IMR-90 (cell line): ENCODE data around the gene PINLYP. TPM values are rescaled to one million over a fixed set of nuclear protein-coding genes. Genes with fewer than 3 reads are reported as not detected.

Experiments
- ATAC-seq: fragments of 200-7000 bp; cut with Tn5 transposase; 2 replicates; pipeline ENCODE4 v1.9.1; 2020; ENCODE audit warnings: low read depth, mild to moderate bottlenecking, moderate library complexity
- BruUV-seq: library from RNA; stranded (reverse); fragments of 400-500 nt; replicated peaks from 2 replicates; lab custom pipeline; 2021; lab: Mats Ljungman, UMichigan
- CTCF ChIA-PET: fragments of 300-600 bp; formaldehyde crosslinking; extraction: SDS; loops from one replicate; lab custom pipeline; 2021; ENCODE audit warnings: antibody characterized with exemption; lab: Yijun Ruan, JAX
- POLR2A ChIA-PET: fragments of 300-600 bp; sonication (Branson Sonifier 250); formaldehyde crosslinking; loops from one replicate; lab custom pipeline; 2022; ENCODE audit warnings: antibody characterized with exemption; ENCODE audit not compliant: unreplicated experiment; lab: Charles Lee
- DNase-seq: peaks from one replicate; pipeline ENCODE4 v3.0.0; 2013
- H2AFZ ChIP-seq: replicated peaks from 2 replicates; pipeline ENCODE3; 2013; ENCODE audit warnings: low read length, mild to moderate bottlenecking; ENCODE audit not compliant: poor library complexity
- H2AK5ac ChIP-seq: 2 replicates; pipeline ENCODE4 v1.6.1; 2013; ENCODE audit warnings: low read depth, low read length, inconsistent platforms
- H2AK9ac ChIP-seq: replicated peaks from 2 replicates; pipeline ENCODE3; 2013; ENCODE audit warnings: mild to moderate bottlenecking, low read depth, low read length, moderate library complexity; ENCODE audit not compliant: poor library complexity
- H2BK120ac ChIP-seq: 2 replicates; pipeline ENCODE4 v1.6.1; 2013; ENCODE audit warnings: low read depth, low read length, inconsistent platforms
- H2BK15ac ChIP-seq: 3 replicates; pipeline ENCODE4 v1.6.1; 2013; ENCODE audit warnings: low read depth, low read length, inconsistent platforms
- H2BK20ac ChIP-seq: 2 replicates; pipeline ENCODE4 v1.6.1; 2013; ENCODE audit warnings: low read depth, mild to moderate bottlenecking, inconsistent platforms, low read length, moderate library complexity
- H2BK5ac ChIP-seq: 2 replicates; pipeline ENCODE4 v1.6.1; 2013; ENCODE audit warnings: mild to moderate bottlenecking, low read depth, low read length, inconsistent platforms; ENCODE audit not compliant: poor library complexity, severe bottlenecking
- H3K14ac ChIP-seq: replicated peaks from 2 replicates; pipeline ENCODE4 v1.6.1; 2013; ENCODE audit warnings: low read depth, low read length, inconsistent platforms
- H3K18ac ChIP-seq: 2 replicates; pipeline ENCODE4 v1.6.1; 2013; ENCODE audit warnings: low read depth, low read length, control low read depth
- H3K23ac ChIP-seq: 2 replicates; pipeline ENCODE4 v1.6.1; 2013; ENCODE audit warnings: low read depth, low read length, inconsistent platforms
- H3K27ac ChIP-seq: 2 replicates; pipeline ENCODE4 v1.5.1; 2013; ENCODE audit warnings: mild to moderate bottlenecking, control low read depth, low read length; ENCODE audit not compliant: insufficient read depth
- H3K27me3 ChIP-seq: 2 replicates; pipeline ENCODE4 v1.6.1; 2013; ENCODE audit warnings: low read length; ENCODE audit not compliant: control insufficient read depth, insufficient read depth
- H3K36me3 ChIP-seq: 2 replicates; pipeline ENCODE4 v1.6.1; 2013; ENCODE audit warnings: low read length, mixed read lengths; ENCODE audit not compliant: control insufficient read depth, insufficient read depth
- H3K4ac ChIP-seq: 2 replicates; pipeline ENCODE4 v1.6.1; 2013; ENCODE audit warnings: low read depth, low read length, inconsistent platforms
- H3K4me1 ChIP-seq: 2 replicates; pipeline ENCODE4 v1.6.1; 2013; ENCODE audit warnings: low read length, mixed read lengths; ENCODE audit not compliant: control insufficient read depth, insufficient read depth
- H3K4me2 ChIP-seq: 2 replicates; pipeline ENCODE4 v1.6.1; 2013; ENCODE audit warnings: low read depth, mild to moderate bottlenecking, control low read depth, low read length, moderate library complexity
- H3K4me3 ChIP-seq: 2 replicates; pipeline ENCODE4 v1.5.1; 2013; ENCODE audit warnings: low read depth, mild to moderate bottlenecking, control low read depth, low read length, moderate library complexity; ENCODE audit not compliant: insufficient read depth
- H3K56ac ChIP-seq: 2 replicates; pipeline ENCODE4 v1.6.1; 2013; ENCODE audit warnings: low read length, inconsistent platforms; ENCODE audit not compliant: insufficient read depth; ENCODE audit errors: extremely low read depth
- H3K79me1 ChIP-seq, 2 experiments: 2 replicates each; pipeline ENCODE4 v1.6.1; 2013; ENCODE audit warnings: low read length in 2 of 2, inconsistent platforms in 1 of 2, low read depth in 1 of 2
- H3K9ac ChIP-seq: 2 replicates; pipeline ENCODE4 v1.6.1; 2013; ENCODE audit warnings: low read depth, low read length, control low read depth
- H3K9me1 ChIP-seq: 2 replicates; pipeline ENCODE4 v1.6.1; 2013; ENCODE audit warnings: low read length, inconsistent platforms; ENCODE audit not compliant: insufficient read depth
- H3K9me3 ChIP-seq: 2 replicates; pipeline ENCODE4 v1.6.1; 2013; ENCODE audit warnings: low read length; ENCODE audit not compliant: control insufficient read depth, insufficient read depth
- H4K20me1 ChIP-seq: 2 replicates; pipeline ENCODE4 v1.6.1; 2013; ENCODE audit warnings: low read length, inconsistent platforms; ENCODE audit not compliant: insufficient read depth
- H4K5ac ChIP-seq: 2 replicates; pipeline ENCODE4 v1.6.1; 2013; ENCODE audit warnings: mild to moderate bottlenecking, low read depth, low read length, control low read depth
- H4K8ac ChIP-seq, 2 experiments: 2 replicates each; pipeline ENCODE4 v1.6.1; 2013; ENCODE audit warnings: low read depth in 2 of 2, low read length in 2 of 2, control low read depth in 1 of 2, inconsistent platforms in 1 of 2
- H4K91ac ChIP-seq: 2 replicates; pipeline ENCODE4 v1.6.1; 2013; ENCODE audit warnings: low read depth, low read length, inconsistent platforms; ENCODE audit not compliant: insufficient read depth
- CEBPB ChIP-seq: IDR thresholded peaks from 2 replicates; pipeline ENCODE4 v1.6.1; 2012; ENCODE audit warnings: low read depth, low read length, improper control_type of control experiment
- CHD1 ChIP-seq: IDR thresholded peaks from 2 replicates; pipeline ENCODE4 v1.6.1; 2012; ENCODE audit warnings: low read depth, low read length, improper control_type of control experiment
- CTCF ChIP-seq: conservative IDR thresholded peaks from 2 replicates; pipeline ENCODE4 v1.5.1; 2012; ENCODE audit warnings: mild to moderate bottlenecking, low read depth, low read length, improper control_type of control experiment
- ELK1 ChIP-seq: fragments of 150-350 bp; IDR thresholded peaks from 2 replicates; pipeline ENCODE4 v1.6.1; 2016; ENCODE audit warnings: low read depth, mild to moderate bottlenecking, low read length, moderate library complexity, borderline replicate concordance
- FOS ChIP-seq: fragments of 150-350 bp; IDR thresholded peaks from 2 replicates; pipeline ENCODE4 v1.6.1; 2016; ENCODE audit warnings: low read depth, low read length
- MAFK ChIP-seq: IDR thresholded peaks from 2 replicates; pipeline ENCODE4 v1.6.1; 2012; ENCODE audit warnings: low read depth, low read length, improper control_type of control experiment
- MAZ ChIP-seq: IDR thresholded peaks from 2 replicates; pipeline ENCODE4 v1.6.1; 2012; ENCODE audit warnings: low read depth, mild to moderate bottlenecking, low read length, improper control_type of control experiment, moderate library complexity, borderline replicate concordance
- MXI1 ChIP-seq: IDR thresholded peaks from 2 replicates; pipeline ENCODE4 v1.6.1; 2012; ENCODE audit warnings: low read depth, mild to moderate bottlenecking, low read length, moderate library complexity, borderline replicate concordance
- NFE2L2 ChIP-seq: fragments of 150-350 bp; IDR thresholded peaks from 2 replicates; pipeline ENCODE4 v1.6.1; 2016; ENCODE audit warnings: low read depth, mild to moderate bottlenecking, low read length
- POLR2A ChIP-seq: IDR thresholded peaks from 2 replicates; pipeline ENCODE4 v1.6.1; 2012; ENCODE audit warnings: mild to moderate bottlenecking, low read depth, low read length
- RAD21 ChIP-seq: IDR thresholded peaks from 2 replicates; pipeline ENCODE4 v1.6.1; 2012; ENCODE audit warnings: low read length, improper control_type of control experiment
- RCOR1 ChIP-seq: IDR thresholded peaks from 2 replicates; pipeline ENCODE4 v1.6.1; 2012; ENCODE audit warnings: mild to moderate bottlenecking, low read length, improper control_type of control experiment; ENCODE audit not compliant: insufficient replicate concordance
- RFX5 ChIP-seq: IDR thresholded peaks from 2 replicates; pipeline ENCODE4 v1.8.0; 2012; ENCODE audit warnings: low read depth, mild to moderate bottlenecking, low read length, moderate library complexity
- SMC3 ChIP-seq: fragments of 150-350 bp; IDR thresholded peaks from 2 replicates; pipeline ENCODE4 v1.6.1; 2016; ENCODE audit warnings: low read depth, mild to moderate bottlenecking, antibody characterized with exemption, low read length, moderate library complexity
- USF2 ChIP-seq: fragments of 150-350 bp; IDR thresholded peaks from 2 replicates; pipeline ENCODE4 v1.6.1; 2017; ENCODE audit warnings: mild to moderate bottlenecking, antibody characterized with exemption, low read length, low read depth
- WGBS, 2 experiments: methylation state at CpG; one replicate each; pipeline versions ENCODE4 v1.1.5 to v1.1.7; 2013; ENCODE audit warnings: missing lambda C conversion rate in 2 of 2; ENCODE audit not compliant: insufficient read length in 1 of 2; ENCODE audit errors: extremely low coverage in 2 of 2; 5-methylcytosine and 5-hydroxymethylcytosine counted together
- dilution Hi-C: fragments of 300-500 bp; cut with HindIII; formaldehyde crosslinking; loops from one replicate; pipeline ENCODE4 v1.14.3; 2018; ENCODE audit warnings: low sequenced_read_pairs; ENCODE audit not compliant: unreplicated experiment
- in situ Hi-C: fragments of 300-500 bp; cut with MboI; formaldehyde crosslinking; loops from 3 replicates; pipeline ENCODE4 v1.14.3; 2019; ENCODE audit warnings: low sequenced_read_pairs, inconsistent platforms, mixed read lengths
- intact Hi-C: fragments of 100-400 bp; cut with micrococcal nuclease; formaldehyde crosslinking; loops from 2 replicates; pipeline ENCODE4 v1.10.0; 2022
- polyA plus RNA-seq, 3 experiments: library from polyadenylated mRNA; depleted of rRNA; stranded (reverse); fragments of >200 nt; gene quantifications; 2 replicates each; pipeline ENCODE4 v1.2.3, GENCODE V29; 2012; ENCODE audit warnings: low replicate concordance in 1 of 3
- total RNA-seq: library from RNA; depleted of rRNA; stranded (reverse); fragments of >200 nt; gene quantifications from 2 replicates; pipeline ENCODE4 v1.2.3, GENCODE V29; 2012

The PINLYP gene
- total and polyA plus RNA-seq, 2 of the 4 experiments (the other 2 are of a cell fraction): 0.54 to 1.4 TPM

- H4K5ac ChIP-seq: no peak overlapping the region
- no peak overlapping the region for H3K4me2 ChIP-seq
- CTCF ChIA-PET: no interaction called here
- POLR2A ChIA-PET: no interaction called here
- DNase-seq (no peak), ATAC-seq (no peak)
- no peak overlapping the region for H3K4ac ChIP-seq
- intact Hi-C loops: no loop called here
- no peak overlapping the region for H3K56ac ChIP-seq
- peaks cover 25 to 63% of the 10 kb centered on the region in 2 experiments for H3K79me1 ChIP-seq
- H4K91ac ChIP-seq: no peak overlapping the region
- 96% methylated on average over 30 of the region's 63 CpGs; no CpG with 5 or more reads in 1 of the 2 experiments for WGBS, 2 experiments
- no peak overlapping the region for H3K18ac ChIP-seq
- H3K14ac ChIP-seq: no peak overlapping the region
- H2BK5ac ChIP-seq: no peak overlapping the region
- H3K4me1 ChIP-seq: peaks cover 4% of the 10 kb centered on the region
- H2AK9ac ChIP-seq: no peak overlapping the region
- BruUV-seq: no TSS peak
- H4K8ac ChIP-seq: no peak overlapping the region
- H2BK20ac ChIP-seq: no peak overlapping the region
- H3K36me3 ChIP-seq: peaks cover 43% of the 10 kb centered on the region
- H3K23ac ChIP-seq: no peak overlapping the region
- H2AK5ac ChIP-seq: no peak overlapping the region
- no peak overlapping the region for H2BK120ac ChIP-seq
- no peaks in the 10 kb centered on the region for H3K9me1 ChIP-seq
- H3K27ac ChIP-seq: no peak overlapping the region
- H3K27me3 ChIP-seq: no peaks in the 10 kb centered on the region
- in situ Hi-C loops: no loop called here
- H2AFZ ChIP-seq: no peak overlapping the region
- no peak overlapping the region for H2BK15ac ChIP-seq
- dilution Hi-C loops: no loop called here
- no peak overlapping the region for H3K4me3 ChIP-seq
- peaks cover 10% of the 10 kb centered on the region for H4K20me1 ChIP-seq
- H3K9ac ChIP-seq: no peak overlapping the region
- H3K9me3 ChIP-seq: no peaks in the 10 kb centered on the region
- TF ChIP-seq RAD21 (no peak), MXI1 (no peak), USF2 (no peak), NFE2L2 (no peak), FOS (no peak), RCOR1 (no peak), SMC3 (no peak), CEBPB (no peak), MAZ (no peak), RFX5 (no peak), CTCF (no peak), ELK1 (no peak), POLR2A (no peak), MAFK (no peak), CHD1 (no peak)
Observed at GRCh38 chr19:43591904-43592772, 16.5 kb downstream of the PINLYP start.
